ENCODE results near the gene CUEDC2.
"Not testable (repeated sequence)": the region's sequence is repeated elsewhere in the genome, so short reads cannot be mapped to it uniquely, and the experiment has no call there.

CUEDC2 gene

GRCh38 chr10:102432162-102432950 lies at the start of gene CUEDC2:
Gene CUEDC2, minus strand, starts transcription at chr10:102432574. Its CDS starts 7,386 bp downstream, at chr10:102425188.
- peak; percentile 95 for DNase-seq

DNA sequence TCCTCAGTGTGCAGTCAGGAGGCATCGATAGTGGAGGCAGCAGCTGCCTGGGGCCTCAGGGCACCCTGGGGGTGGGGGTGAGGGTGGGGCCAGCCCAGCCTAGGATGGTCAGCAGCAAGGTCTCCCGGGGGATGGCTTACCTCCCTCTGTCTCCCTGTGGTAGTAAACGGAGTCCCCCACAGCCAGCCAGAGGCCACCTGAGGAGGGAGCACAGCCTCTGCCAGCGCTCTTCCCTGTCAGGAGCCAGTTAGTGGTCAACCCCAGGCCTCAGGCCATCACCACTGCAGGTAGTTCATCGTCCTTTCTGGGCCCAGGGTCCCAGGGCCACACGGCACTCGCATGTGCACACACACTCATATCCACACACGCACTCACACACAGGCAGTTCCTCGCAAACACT lies 48.0 kb upstream of the CUEDC2 start:
- DNase-seq = no peak

DNA sequence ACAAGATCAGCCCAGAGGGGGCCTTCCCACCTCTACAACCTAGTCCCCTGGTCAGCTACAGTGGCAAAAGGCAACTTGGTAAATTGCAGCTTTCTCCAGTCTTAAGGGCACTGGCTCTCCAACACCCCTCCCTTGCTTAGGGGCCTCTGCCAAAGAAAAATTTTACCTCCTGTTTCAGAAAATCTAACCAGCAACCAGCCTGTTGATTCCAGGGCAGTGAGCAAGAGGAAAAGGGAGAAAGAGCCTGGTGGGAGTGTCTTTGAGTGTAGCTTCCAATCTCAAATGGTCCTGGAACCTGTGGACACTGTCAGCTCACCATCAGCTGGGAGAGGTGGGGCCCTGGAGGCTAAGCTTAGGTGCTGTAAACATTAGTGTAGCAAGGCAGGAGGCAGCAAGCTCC lies 47.3 kb upstream of the CUEDC2 start:
- DNase-seq = no peak

DNA sequence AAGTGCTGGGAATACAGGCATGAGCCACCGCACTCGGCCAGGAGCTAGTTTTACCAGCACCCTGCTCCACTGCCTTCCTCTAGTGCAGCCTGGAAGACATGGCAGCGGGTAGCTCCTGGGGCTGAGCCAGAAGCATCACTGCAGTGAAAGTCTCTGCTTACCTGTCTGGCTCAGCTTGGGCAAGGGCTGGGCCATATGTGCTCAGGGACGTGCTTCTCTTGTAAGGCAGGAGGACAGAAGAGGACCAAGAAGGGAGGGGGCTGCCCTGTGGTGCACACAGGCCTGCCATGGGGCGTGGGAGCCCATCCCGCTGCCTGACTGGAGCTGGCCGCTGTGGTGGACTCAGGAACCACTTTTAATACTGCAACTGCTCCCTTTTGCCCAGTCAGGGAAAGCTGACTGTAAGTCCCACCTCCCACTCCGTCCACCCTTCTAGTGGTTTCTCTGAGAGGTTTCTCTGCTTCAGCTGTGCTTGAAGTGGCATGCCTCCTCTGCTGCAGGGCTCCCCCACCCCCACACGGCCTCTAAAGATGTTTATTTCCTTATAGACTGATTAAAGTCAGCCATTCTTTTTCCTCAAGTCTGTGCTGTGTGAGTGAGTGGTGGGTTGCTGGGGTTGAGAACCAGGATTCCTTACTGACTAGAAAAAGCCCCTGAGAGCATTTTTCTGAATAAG lies 44.2 kb upstream of the CUEDC2 start:
- no peak for DNase-seq

DNA sequence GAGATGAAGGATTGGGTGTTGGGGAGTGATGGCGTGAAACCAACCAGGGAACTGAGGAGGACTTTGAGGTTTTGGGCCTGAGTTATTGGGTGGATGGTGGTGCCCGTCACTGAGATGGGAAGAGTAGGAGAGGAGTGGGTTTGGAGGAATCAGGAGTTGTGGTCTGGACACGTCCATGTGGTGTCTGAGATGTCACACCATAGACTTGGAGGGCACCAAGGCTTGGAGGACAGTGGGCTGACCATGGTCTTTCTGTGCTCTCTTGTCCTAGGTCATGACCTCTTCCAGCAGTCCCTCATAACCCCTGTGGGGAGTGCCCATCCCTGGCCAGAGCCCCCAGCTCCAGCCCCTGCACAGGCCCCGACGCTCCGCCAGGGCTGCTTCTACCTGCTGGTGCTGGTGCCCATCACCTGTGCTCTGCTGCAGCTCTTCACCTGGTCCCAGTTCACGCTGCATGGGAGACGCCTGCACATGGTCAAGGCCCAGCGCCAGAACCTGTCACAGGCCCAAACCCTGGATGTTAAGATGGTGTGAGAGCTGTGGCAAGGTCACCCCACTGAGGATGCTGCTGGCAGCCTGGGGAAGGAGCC lies 43.2 kb upstream of the CUEDC2 start:
- no peak for DNase-seq

DNA sequence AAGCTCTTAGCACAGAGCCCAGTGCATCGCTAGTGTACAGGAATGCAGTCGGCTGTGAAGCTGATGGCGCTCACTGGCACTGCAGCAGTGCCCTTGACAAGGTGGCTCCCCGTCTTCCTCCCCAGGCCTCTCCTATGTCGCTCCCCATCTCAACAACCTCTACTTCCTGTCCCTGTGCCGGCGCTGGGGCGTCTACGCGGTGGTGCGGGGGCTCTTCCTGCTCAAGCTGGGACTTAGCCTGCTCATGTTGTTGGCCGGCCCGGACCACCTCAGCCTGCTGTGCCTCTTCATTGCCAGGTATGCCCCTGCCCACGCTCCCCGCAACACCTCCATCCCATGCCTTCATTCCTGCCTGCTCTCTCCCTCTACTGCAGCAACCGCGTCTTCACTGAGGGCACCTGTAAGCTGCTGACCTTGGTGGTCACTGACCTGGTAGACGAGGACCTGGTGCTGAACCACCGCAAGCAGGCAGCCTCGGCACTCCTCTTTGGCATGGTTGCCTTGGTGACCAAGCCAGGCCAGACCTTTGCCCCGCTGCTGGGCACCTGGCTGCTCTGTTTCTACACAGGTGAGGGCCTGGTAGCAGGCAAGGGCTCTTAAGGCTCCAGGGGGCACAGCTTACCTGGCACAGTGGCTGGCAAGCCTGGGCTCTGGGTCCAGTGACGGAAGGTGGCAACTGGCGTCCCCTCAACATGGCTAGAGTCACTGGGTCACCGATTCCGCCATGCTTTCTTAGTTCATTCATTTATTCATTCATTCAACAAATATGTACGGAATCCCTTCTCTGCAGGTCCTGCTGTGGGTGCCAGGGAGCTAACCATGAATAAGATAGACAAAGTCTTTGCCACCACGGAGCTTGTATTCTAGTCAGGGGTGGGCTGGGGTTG lies 41.3 kb upstream of the CUEDC2 start:
- DNase-seq = no peak

DNA sequence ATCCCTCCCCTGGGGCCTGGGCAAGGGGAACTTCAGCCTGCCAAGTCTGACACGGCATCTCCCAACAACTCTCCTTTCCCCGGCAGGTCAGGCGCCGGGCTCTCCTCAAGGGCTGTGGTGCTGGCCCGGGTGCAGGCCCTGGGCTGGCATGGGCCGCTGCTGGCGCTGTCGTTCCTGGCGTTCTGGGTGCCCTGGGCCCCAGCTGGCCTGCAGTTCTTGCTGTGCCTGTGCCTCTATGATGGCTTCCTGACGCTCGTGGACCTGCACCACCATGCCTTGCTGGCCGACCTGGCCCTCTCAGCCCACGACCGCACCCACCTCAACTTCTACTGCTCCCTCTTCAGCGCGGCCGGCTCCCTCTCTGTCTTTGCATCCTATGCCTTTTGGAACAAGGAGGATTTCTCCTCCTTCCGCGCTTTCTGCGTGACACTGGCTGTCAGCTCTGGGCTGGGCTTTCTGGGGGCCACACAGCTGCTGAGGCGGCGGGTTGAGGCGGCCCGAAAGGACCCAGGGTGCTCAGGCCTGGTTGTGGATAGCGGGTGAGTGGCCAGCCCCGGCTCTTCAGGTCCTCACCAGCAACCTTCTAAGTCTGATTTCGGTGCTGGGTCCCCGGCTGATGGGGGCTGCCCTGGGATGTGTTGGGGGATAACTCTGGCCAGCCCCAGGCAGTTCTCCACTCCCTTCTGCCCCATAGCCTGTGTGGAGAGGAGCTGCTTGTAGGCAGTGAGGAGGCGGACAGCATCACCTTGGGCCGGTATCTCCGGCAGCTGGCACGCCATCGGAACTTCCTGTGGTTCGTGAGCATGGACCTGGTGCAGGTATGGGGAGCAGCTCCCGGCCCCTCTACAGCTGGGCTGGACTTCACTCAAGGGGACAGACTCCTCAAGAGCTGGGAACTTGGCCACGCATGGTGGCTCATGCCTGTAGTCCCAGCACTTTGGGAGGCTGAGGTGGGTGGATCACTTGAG lies 38.5 kb upstream of the CUEDC2 start:
- DNase-seq = no peak

- no peak for DNase-seq
Measured at GRCh38 chr10:102468683-102469082, 36.3 kb upstream of the CUEDC2 start.

DNA sequence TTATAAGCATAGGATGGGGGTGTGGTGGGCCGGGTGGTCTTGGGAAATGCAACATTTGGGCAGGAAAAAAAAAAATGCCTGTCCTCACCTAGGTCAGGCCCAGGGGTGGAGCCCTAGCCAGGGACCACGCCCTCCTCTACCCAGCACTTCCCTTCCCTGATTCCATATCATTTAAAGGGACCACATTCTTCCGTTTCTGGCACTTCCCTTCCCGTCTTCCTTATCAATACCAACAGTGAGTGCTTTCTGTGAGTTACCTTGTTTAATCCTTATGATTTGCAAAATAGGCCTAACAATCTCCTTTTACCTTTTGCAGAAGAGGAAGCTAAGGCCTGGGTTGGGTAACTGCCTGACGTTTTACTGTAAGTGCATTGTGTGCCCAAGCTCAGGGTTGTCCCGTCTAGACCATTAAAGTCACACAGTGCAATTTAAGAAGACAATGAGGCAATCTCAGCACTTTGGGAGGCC lies 35.6 kb upstream of the CUEDC2 start:
- DNase-seq = no peak

GRCh38 chr10:102467318-102467717 lies 34.9 kb upstream of the CUEDC2 start:
- no peak for DNase-seq

DNA sequence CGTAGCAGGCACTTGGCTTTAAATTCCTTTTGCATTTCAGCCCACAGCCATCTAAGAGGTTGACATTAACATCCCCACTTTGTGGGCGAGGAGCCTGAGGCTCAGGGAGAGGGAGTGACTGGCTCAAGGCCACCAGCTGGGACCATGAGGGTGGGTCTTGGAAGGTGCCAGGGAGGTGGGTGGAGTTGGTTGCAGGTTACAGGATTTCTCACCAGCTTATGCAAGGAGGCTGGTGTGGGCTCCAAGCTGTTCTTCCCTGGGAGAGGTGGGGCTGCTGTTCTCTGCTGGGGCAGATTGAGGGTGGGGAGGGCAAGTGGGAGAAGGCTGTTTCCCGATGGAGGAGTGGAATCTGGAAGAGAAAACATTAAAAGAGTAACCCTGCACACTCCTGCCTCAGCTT lies 33.1 kb upstream of the CUEDC2 start:
- DNase-seq = no peak

GRCh38 chr10:102463983-102464382 lies 31.6 kb upstream of the CUEDC2 start:
- DNase-seq = no peak

DNA sequence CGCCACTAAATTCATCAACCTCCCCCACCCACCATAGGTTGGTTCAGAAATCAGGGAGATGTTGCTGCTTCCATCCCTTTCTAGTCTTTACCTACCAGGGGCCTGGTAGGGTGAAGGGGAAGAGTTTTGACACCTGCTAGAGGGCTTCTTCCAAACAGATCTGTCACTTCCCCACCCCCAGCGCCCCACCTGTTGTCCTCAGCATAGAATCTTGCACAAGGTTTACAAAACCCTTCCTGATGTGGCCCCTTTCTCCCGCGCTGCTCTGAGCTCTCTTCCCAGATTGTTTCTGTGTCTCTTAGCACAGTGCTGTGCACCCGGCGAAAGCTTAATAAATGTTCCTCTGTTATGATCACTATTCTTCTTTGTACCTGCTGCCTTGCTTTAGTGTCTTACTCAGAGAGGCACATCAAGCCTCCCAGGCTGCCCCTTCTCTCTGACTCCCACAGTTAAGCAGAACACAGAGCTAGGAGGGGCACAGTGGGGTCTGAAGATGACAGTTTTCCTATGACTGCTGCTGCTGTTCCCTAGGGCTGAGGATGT lies 30.2 kb upstream of the CUEDC2 start:
- no peak for DNase-seq

DNA sequence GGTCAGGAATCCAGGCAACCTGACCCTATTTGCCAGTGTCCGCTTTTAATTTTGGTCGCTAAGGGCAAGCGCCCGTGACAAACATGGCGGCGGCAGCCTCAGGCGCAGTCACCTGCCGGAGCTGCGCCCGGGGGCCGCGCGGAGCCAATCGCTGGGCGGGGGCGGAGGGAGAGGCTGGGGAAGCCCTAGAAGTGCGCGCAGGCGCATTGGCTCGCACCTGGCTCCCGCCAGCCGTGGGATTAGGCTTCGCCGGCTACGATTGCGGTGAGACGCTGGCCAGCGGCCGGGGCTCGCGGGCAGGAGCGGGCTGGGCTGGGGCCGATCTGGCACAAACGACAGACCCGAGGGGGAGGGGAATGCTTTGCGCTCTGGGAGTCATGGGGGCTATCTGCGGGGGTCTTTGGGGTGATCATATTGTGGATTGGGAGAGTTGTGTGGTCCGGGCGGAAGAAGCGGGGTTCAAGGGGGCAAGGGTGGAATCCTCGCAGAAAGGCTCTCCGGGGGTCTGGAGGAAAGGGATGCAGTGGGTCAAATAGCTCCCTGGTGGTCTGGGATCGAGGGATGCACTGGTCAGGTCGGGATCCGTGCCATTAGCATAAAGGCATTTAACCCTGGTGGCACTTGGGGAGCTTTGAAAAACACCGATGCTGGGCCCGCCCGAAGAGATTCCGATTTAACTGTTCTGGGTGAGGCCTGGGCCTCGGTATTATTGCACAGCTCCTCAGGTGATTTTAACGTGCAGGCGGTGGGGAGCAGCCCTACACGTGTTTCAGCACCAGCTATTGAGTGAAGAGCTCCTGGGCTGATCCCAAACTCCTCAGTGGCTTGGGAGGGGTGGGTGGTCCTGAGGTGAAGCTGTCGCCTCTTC lies 29.0 kb upstream of the CUEDC2 start:
- peak; percentile 79 to 95 for DNase-seq

GRCh38 chr10:102460836-102461186 lies 28.4 kb upstream of the CUEDC2 start:
- DNase-seq = peak; percentile 58 to 61

- no peak for DNase-seq
Measured at GRCh38 chr10:102458656-102459055, 26.3 kb upstream of the CUEDC2 start.

- DNase-seq = no peak
Measured at GRCh38 chr10:102457591-102458150, 25.3 kb upstream of the CUEDC2 start.

GRCh38 chr10:102455893-102456471 lies 23.6 kb upstream of the CUEDC2 start:
- DNase-seq = no peak

GRCh38 chr10:102454662-102455487 lies 22.5 kb upstream of the CUEDC2 start:
- not testable (repeated sequence) for DNase-seq

Data from SHP77 (cell line).